ENCODE results near the gene CDK17. TPM values are rescaled to one million over a fixed set of nuclear protein-coding genes. Genes with fewer than 3 reads are reported as not detected.

CDK17 gene
- total and polyA plus RNA-seq, 9 of the 15 experiments (the other 6 are each of a cell fraction or from before 2014, with no cell fraction given), result 4.8 to 39.3 (median 21.6) TPM

- peak; percentile 42; the same call in 1 of the 2 replicates for TF ChIP-seq ESRRA (IDR thresholded peaks at IDR 0.05; ENCODE audit: borderline replicate concordance, low read depth)
- TF ChIP-seq ZNF224 (CRISPR knock-in tag; IDR thresholded peaks at IDR 0.05), result no peak
- TF ChIP-seq NBN (IDR thresholded peaks at IDR 0.05; ENCODE audit: low read depth), result peak; percentile 53; the same call in 1 of the 2 replicates
- TF ChIP-seq HLTF (IDR thresholded peaks at IDR 0.05), result no peak
- TF ChIP-seq FOXA3 (CRISPR knock-in tag; conservative IDR thresholded peaks at IDR 0.05 in 1 of 2, IDR thresholded peaks at IDR 0.05 in 1 of 2), result no peak
- no peak for TF ChIP-seq FOXK2 (conservative IDR thresholded peaks at IDR 0.05 in 1 of 2, IDR thresholded peaks at IDR 0.05 in 1 of 2; ENCODE audit: low read depth in 2 of 2)
- TF ChIP-seq DACH1 (IDR thresholded peaks at IDR 0.05; ENCODE audit: partially characterized antibody), result no peak
- no peak for TF ChIP-seq THRAP3 (IDR thresholded peaks at IDR 0.05; ENCODE audit: borderline replicate concordance)
- TF ChIP-seq, protein P1, sequence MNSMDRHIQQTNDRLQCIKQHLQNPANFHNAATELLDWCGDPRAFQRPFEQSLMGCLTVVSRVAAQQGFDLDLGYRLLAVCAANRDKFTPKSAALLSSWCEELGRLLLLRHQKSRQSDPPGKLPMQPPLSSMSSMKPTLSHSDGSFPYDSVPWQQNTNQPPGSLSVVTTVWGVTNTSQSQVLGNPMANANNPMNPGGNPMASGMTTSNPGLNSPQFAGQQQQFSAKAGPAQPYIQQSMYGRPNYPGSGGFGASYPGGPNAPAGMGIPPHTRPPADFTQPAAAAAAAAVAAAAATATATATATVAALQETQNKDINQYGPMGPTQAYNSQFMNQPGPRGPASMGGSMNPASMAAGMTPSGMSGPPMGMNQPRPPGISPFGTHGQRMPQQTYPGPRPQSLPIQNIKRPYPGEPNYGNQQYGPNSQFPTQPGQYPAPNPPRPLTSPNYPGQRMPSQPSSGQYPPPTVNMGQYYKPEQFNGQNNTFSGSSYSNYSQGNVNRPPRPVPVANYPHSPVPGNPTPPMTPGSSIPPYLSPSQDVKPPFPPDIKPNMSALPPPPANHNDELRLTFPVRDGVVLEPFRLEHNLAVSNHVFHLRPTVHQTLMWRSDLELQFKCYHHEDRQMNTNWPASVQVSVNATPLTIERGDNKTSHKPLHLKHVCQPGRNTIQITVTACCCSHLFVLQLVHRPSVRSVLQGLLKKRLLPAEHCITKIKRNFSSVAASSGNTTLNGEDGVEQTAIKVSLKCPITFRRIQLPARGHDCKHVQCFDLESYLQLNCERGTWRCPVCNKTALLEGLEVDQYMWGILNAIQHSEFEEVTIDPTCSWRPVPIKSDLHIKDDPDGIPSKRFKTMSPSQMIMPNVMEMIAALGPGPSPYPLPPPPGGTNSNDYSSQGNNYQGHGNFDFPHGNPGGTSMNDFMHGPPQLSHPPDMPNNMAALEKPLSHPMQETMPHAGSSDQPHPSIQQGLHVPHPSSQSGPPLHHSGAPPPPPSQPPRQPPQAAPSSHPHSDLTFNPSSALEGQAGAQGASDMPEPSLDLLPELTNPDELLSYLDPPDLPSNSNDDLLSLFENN (IDR thresholded peaks at IDR 0.05; ENCODE audit: low read depth in 2 of 2, low read length in 2 of 2), result no peak
- no peak for TF ChIP-seq PTBP1 (IDR thresholded peaks at IDR 0.05; ENCODE audit: low read depth, low read length)
- TF ChIP-seq IFI16 (CRISPR knock-in tag; IDR thresholded peaks at IDR 0.05), result no peak
- TF ChIP-seq JUND (IDR thresholded peaks at IDR 0.05; ENCODE audit: borderline replicate concordance, low read depth, low read length), result peak; percentile 53; the same call in 1 of the 2 replicates
- peak; percentile 65; the same call in 1 of the 3 replicates for TF ChIP-seq JUND (tag; IDR thresholded peaks at IDR 0.05; ENCODE audit: borderline replicate concordance, low read depth, low read length)
- 0 out of 2 replicates have a peak, but pooled peaks have one; percentile 44 for TF ChIP-seq ZNF766 (CRISPR knock-in tag; conservative IDR thresholded peaks at IDR 0.05)
- no peak for TF ChIP-seq HNRNPUL1 (IDR thresholded peaks at IDR 0.05; ENCODE audit: low read length)
- TF ChIP-seq ZNF699 (CRISPR knock-in tag; IDR thresholded peaks at IDR 0.05; ENCODE audit: insufficient replicate concordance), result no peak
- no peak for TF ChIP-seq TBP (optimal IDR thresholded peaks at IDR 0.05; ENCODE audit: low read depth, low read length)
- TF ChIP-seq, protein P2, sequence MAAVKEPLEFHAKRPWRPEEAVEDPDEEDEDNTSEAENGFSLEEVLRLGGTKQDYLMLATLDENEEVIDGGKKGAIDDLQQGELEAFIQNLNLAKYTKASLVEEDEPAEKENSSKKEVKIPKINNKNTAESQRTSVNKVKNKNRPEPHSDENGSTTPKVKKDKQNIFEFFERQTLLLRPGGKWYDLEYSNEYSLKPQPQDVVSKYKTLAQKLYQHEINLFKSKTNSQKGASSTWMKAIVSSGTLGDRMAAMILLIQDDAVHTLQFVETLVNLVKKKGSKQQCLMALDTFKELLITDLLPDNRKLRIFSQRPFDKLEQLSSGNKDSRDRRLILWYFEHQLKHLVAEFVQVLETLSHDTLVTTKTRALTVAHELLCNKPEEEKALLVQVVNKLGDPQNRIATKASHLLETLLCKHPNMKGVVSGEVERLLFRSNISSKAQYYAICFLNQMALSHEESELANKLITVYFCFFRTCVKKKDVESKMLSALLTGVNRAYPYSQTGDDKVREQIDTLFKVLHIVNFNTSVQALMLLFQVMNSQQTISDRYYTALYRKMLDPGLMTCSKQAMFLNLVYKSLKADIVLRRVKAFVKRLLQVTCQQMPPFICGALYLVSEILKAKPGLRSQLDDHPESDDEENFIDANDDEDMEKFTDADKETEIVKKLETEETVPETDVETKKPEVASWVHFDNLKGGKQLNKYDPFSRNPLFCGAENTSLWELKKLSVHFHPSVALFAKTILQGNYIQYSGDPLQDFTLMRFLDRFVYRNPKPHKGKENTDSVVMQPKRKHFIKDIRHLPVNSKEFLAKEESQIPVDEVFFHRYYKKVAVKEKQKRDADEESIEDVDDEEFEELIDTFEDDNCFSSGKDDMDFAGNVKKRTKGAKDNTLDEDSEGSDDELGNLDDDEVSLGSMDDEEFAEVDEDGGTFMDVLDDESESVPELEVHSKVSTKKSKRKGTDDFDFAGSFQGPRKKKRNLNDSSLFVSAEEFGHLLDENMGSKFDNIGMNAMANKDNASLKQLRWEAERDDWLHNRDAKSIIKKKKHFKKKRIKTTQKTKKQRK (IDR thresholded peaks at IDR 0.05; ENCODE audit: borderline replicate concordance, low read depth, low read length), result no peak
- TF ChIP-seq ZNF263 (CRISPR knock-in tag; IDR thresholded peaks at IDR 0.05; ENCODE audit: borderline replicate concordance), result no peak
- TF ChIP-seq CEBPG (CRISPR knock-in tag; IDR thresholded peaks at IDR 0.05), result peak; percentile 20; the same call in 1 of the 2 replicates
- TF ChIP-seq CEBPG (tag; conservative IDR thresholded peaks at IDR 0.05 in 1 of 2, IDR thresholded peaks at IDR 0.05 in 1 of 2), result peak in 1 of 2 experiments; percentile 62; a peak in 2 of 4 replicates
- TF ChIP-seq PTTG1 (tag; IDR thresholded peaks at IDR 0.05; ENCODE audit: low read depth), result no peak
- TF ChIP-seq ZZZ3 (IDR thresholded peaks at IDR 0.05), result no peak
- no peak for TF ChIP-seq ZC3H8 (IDR thresholded peaks at IDR 0.05)
Measured at GRCh38 chr12:96329545-96329944, 70.7 kb downstream of the CDK17 start (continued).

Data from K562 (cell line).